ENCODE results near the gene USP11.

GRCh38 chrX:47226531-47227333, 6.1 kb upstream of the USP11 start:
- TF ChIP-seq, protein P1, sequence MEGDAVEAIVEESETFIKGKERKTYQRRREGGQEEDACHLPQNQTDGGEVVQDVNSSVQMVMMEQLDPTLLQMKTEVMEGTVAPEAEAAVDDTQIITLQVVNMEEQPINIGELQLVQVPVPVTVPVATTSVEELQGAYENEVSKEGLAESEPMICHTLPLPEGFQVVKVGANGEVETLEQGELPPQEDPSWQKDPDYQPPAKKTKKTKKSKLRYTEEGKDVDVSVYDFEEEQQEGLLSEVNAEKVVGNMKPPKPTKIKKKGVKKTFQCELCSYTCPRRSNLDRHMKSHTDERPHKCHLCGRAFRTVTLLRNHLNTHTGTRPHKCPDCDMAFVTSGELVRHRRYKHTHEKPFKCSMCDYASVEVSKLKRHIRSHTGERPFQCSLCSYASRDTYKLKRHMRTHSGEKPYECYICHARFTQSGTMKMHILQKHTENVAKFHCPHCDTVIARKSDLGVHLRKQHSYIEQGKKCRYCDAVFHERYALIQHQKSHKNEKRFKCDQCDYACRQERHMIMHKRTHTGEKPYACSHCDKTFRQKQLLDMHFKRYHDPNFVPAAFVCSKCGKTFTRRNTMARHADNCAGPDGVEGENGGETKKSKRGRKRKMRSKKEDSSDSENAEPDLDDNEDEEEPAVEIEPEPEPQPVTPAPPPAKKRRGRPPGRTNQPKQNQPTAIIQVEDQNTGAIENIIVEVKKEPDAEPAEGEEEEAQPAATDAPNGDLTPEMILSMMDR (IDR thresholded peaks at IDR 0.05; ENCODE audit: control extremely low read depth in 1 of 3, insufficient read depth in 1 of 3, low read depth in 1 of 3, low read length in 3 of 3), result no peak
- TF ChIP-seq POLR2AphosphoS5 (IDR thresholded peaks at IDR 0.05; ENCODE audit: low read depth, low read length) (no peak), RNF2 (IDR thresholded peaks at IDR 0.05; ENCODE audit: borderline replicate concordance, low read depth, low read length, missing control alignments, poor library complexity, severe bottlenecking) (no peak), YY1 (IDR thresholded peaks at IDR 0.05; ENCODE audit: low read depth, low read length) (no peak), SAP30 (IDR thresholded peaks at IDR 0.05; ENCODE audit: insufficient read depth, insufficient replicate concordance, low read length) (no peak), SRF (IDR thresholded peaks at IDR 0.05; ENCODE audit: low read depth, low read length) (no peak)

All from H1 (cell line).